Muscle of leg (tissue), 11 donors: ENCODE measurements around the gene GPLD1. TPM values are rescaled to one million over a fixed set of nuclear protein-coding genes. Genes with fewer than 3 reads are reported as not detected.

ENCODE experiments used
- DNase-seq: peaks from one replicate; pipeline ENCODE4 v3.0.0; 2013
- H3K27ac ChIP-seq: one replicate; pipeline ENCODE4 v1.5.1; 2013; ENCODE audit warnings: mild to moderate bottlenecking, low read length, control low read depth
- H3K27me3 ChIP-seq: one replicate; pipeline ENCODE4 v1.6.1; 2013; ENCODE audit warnings: low read length; ENCODE audit not compliant: control insufficient read depth, insufficient read depth
- H3K36me3 ChIP-seq: one replicate; pipeline ENCODE4 v1.6.1; 2013; ENCODE audit warnings: low read length; ENCODE audit not compliant: control insufficient read depth, insufficient read depth
- H3K4me1 ChIP-seq: one replicate; pipeline ENCODE4 v1.6.1; 2013; ENCODE audit warnings: low read length; ENCODE audit not compliant: control insufficient read depth, insufficient read depth
- H3K4me3 ChIP-seq: one replicate; pipeline ENCODE4 v1.5.1; 2013; ENCODE audit warnings: low read length, control low read depth
- H3K9me3 ChIP-seq: replicated peaks from 2 replicates; pipeline ENCODE4 v1.6.1; 2013; ENCODE audit warnings: low read depth, low read length; ENCODE audit not compliant: control insufficient read depth
- WGBS: methylation state at CpG from one replicate; pipeline ENCODE4 v1.1.5; 2013; ENCODE audit warnings: missing lambda C conversion rate; ENCODE audit not compliant: insufficient coverage; 5-methylcytosine and 5-hydroxymethylcytosine counted together
- polyA plus RNA-seq, 8 donors: library from polyadenylated mRNA; unstranded; fragments of 120-200 nt; gene quantifications; one replicate each; pipeline versions ENCODE4 v1.2.1 to v1.2.3, GENCODE V29; 2013; ENCODE audit warnings: inconsistent platforms in 1 of 8, low replicate concordance in 1 of 8; ENCODE audit not compliant: insufficient read length in 8 of 8, insufficient read depth in 1 of 8
- total RNA-seq: library from RNA; stranded (reverse); fragments of 120-200 nt; gene quantifications from one replicate; pipeline ENCODE4 v1.2.4, GENCODE V29; 2013

GPLD1 gene
- total and polyA plus RNA-seq, 9 donors = 1.6 to 2.7 (median 2.0) TPM

GRCh38 chr6:24484657-24485323 is 4.6 kb downstream of the GPLD1 start:
- H3K27me3 ChIP-seq = no peaks in the 10 kb centered on the region
- no peak overlapping the region for H3K4me3 ChIP-seq
- peaks cover 12% of the 10 kb centered on the region for H3K4me1 ChIP-seq
- no peaks in the 10 kb centered on the region for H3K36me3 ChIP-seq
- no peak overlapping the region for H3K27ac ChIP-seq
- no peaks in the 10 kb centered on the region for H3K9me3 ChIP-seq
- no peak for DNase-seq
- WGBS = no CpG with 5 or more reads among the region's 7 CpGs

DNA sequence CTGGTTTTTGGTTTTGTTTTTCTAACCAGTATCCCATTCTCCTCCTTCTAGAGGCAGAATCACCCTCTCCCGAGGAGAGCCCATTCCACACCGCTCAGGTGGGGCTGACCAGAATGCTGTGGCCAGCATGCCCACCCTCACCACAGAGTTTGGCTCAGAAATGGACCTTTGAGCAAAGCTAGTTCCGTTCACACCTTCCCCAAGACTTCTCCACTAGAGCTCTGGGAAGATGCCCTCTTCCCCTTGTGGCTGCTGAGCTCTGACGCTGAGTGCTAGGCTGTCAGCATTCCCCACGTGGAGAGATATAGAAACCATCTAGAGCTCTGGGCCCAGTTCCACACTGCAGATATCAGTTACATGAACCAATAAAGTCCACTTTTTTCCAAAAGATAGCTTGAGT is 7.9 kb downstream of the GPLD1 start:
- no peak for DNase-seq
- H3K4me3 ChIP-seq = no peak overlapping the region
- no peaks in the 10 kb centered on the region for H3K36me3 ChIP-seq
- 100% methylated on average over 2 of the region's 5 CpGs for whole genome bisulfite sequencing
- no peak overlapping the region for H3K27ac ChIP-seq
- no peaks in the 10 kb centered on the region for H3K9me3 ChIP-seq
- H3K4me1 ChIP-seq = no peaks in the 10 kb centered on the region
- no peaks in the 10 kb centered on the region for H3K27me3 ChIP-seq

DNA sequence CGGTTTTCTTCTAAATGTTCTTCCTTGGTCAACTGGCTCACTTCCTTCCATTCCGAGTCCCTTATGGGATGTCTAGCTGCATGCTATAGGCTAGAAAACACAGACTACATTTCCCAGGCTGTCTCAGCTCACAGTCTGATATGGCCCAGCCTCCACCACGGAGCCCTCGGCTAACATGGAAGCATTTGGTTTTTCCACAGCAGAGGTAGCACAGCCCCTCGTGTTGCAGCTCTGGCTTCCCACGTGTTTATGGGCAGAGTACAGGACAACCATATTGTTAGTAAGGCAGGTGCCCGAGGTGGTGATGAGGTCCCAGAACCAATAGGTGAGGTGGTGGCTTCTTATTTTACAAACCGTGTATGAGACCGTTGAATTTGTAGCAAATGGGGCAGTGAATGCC is 8.7 kb downstream of the GPLD1 start:
- 75% methylated on average over 5 of the region's 9 CpGs for WGBS
- no peak overlapping the region for H3K27ac ChIP-seq
- H3K4me1 ChIP-seq = no peaks in the 10 kb centered on the region

DNA sequence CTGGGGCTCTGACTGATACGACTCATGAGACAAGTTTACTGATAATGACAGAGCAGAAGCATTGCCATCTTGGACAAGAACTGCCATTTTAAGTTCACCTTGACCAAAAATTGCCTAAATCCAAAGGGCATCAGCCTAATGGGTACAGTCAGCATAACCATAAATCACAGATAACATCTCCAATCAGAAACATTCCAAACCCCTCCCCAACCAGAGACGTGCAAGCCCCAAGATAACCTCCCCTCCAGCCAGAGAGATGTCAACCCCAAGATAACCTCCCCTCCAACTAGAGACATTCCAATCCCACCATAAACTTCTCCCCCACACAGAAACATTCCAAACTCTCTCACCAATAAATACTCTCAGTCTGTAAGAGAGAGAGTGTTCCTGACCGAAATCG is 10.5 kb downstream of the GPLD1 start:
- no peak overlapping the region for H3K4me3 ChIP-seq
- no peaks in the 10 kb centered on the region for H3K27me3 ChIP-seq
- no peaks in the 10 kb centered on the region for H3K4me1 ChIP-seq
- no peaks in the 10 kb centered on the region for H3K9me3 ChIP-seq
- no peaks in the 10 kb centered on the region for H3K36me3 ChIP-seq
- no peak overlapping the region for H3K27ac ChIP-seq
- WGBS = 76% methylated on average over 3 of the region's 4 CpGs
- no peak for DNase-seq

More for the DNA sequence above, 8.7 kb downstream of the GPLD1 start:
- no peaks in the 10 kb centered on the region for H3K27me3 ChIP-seq
- no peak for DNase-seq
- H3K4me3 ChIP-seq = no peak overlapping the region
- no peaks in the 10 kb centered on the region for H3K36me3 ChIP-seq
- H3K9me3 ChIP-seq = no peaks in the 10 kb centered on the region

DNA sequence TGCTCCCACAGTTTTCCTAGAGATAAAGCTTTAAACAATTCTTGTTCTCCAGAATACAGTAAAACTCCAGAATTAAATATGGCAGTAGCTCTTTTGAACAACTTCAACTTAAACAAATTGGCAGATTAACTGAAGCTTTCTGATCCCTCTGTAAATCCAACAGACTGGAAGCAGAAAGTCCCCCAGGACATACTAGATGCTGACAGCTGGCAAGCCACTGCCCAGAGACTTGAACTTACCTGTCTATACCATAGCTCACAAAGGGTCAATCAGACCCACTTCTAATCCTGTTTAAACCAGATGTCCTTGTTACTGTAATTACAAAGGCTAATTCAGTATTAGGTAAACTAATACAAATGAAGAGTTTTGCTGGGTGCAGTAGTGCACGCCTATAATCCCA is 12.3 kb downstream of the GPLD1 start:
- Histone ChIP-seq H3K27ac (no peak overlapping the region), H3K4me3 (no peak overlapping the region), H3K27me3 (no peaks in the 10 kb centered on the region), H3K4me1 (no peaks in the 10 kb centered on the region), H3K9me3 (no peaks in the 10 kb centered on the region), H3K36me3 (no peaks in the 10 kb centered on the region)
- no peak for DNase-seq
- no CpG with 5 or more reads among the region's 1 CpG for WGBS

DNA sequence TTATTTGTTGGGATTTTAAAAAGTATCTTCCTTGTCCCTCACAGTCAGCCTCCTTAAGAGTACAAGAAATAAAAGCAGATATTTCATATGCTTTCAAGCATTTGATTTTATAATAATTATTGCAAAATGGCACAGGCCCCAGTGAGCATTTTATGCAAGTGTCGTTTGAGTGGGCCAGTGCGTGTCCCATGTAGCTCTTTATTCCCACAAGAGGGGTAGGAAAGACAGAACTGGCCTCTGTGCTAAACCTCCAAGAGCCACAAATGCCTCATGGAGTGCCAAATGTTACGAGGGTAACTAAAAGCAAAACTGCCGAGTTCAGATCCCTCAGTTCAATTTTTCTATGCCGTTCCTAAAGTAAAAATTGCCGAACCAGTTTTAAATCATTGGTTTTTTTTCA is 12.7 kb downstream of the GPLD1 start:
- Histone ChIP-seq H3K4me1 (no peaks in the 10 kb centered on the region), H3K27ac (no peak overlapping the region), H3K36me3 (no peaks in the 10 kb centered on the region), H3K27me3 (no peaks in the 10 kb centered on the region), H3K9me3 (no peaks in the 10 kb centered on the region), H3K4me3 (no peak overlapping the region)
- no peak for DNase-seq
- 80% methylated on average over 1 of the region's 6 CpGs for WGBS

DNA sequence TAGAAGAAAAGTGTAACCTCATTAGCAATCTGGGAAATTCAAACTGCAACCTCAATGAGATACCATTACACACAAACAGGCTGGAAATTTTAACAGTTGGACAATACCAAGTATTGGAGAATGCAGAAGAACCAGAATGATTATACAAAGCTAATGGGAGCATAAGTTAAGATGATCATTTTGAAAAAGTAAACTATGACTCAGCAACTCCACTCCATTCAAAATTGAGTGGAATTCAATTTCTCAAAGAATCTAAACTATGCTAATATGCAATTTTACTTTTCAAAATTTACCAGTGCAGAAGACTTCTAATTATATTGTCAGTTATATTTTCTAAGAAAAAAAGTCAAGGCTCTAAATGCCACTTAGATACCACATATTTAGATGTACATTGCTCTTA is 17.2 kb downstream of the GPLD1 start:
- DNase-seq = no peak
- Histone ChIP-seq H3K27ac (no peak overlapping the region), H3K27me3 (no peaks in the 10 kb centered on the region), H3K4me3 (no peak overlapping the region), H3K9me3 (no peaks in the 10 kb centered on the region), H3K4me1 (no peaks in the 10 kb centered on the region), H3K36me3 (no peaks in the 10 kb centered on the region)

DNA sequence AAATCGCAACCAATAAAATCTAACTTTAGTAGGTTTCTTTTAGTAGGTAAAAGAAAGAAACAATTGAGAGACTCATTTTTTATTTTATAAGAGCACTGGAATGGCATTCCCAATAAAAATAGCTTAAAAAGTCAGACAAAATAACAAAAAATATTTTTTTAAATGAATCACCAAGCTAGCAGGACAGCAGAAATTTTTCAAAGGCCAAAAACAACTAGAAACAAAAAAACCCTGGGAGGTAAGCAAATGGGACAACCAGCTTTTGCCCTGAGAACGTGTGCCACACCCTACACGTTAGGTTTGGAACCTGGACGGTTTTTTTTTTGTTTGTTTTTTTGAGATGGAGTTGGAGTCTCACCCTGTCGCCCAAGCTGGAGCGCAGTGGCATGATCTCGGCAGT is 19.6 kb downstream of the GPLD1 start:
- Histone ChIP-seq H3K4me1 (no peaks in the 10 kb centered on the region), H3K27me3 (no peaks in the 10 kb centered on the region), H3K27ac (no peak overlapping the region), H3K36me3 (no peaks in the 10 kb centered on the region), H3K9me3 (no peaks in the 10 kb centered on the region), H3K4me3 (no peak overlapping the region)
- no peak for DNase-seq
- no CpG with 5 or more reads among the region's 7 CpGs for WGBS

GRCh38 chr6:24464253-24465038 is 24.9 kb downstream of the GPLD1 start:
- no peaks in the 10 kb centered on the region for H3K27me3 ChIP-seq
- WGBS = 100% methylated on average over 1 of the region's 11 CpGs
- no peak for DNase-seq

GRCh38 chr6:24460966-24461365 is 28.4 kb downstream of the GPLD1 start:
- Histone ChIP-seq H3K4me1 (no peaks in the 10 kb centered on the region), H3K27ac (no peak overlapping the region)
- 75% methylated on average over 2 of the region's 4 CpGs for WGBS

More at GRCh38 chr6:24464253-24465038, 24.9 kb downstream of the GPLD1 start:
- no peaks in the 10 kb centered on the region for H3K4me1 ChIP-seq
- no peak overlapping the region for H3K27ac ChIP-seq
- H3K9me3 ChIP-seq = no peaks in the 10 kb centered on the region
- no peak overlapping the region for H3K4me3 ChIP-seq
- H3K36me3 ChIP-seq = no peaks in the 10 kb centered on the region

More at GRCh38 chr6:24460966-24461365, 28.4 kb downstream of the GPLD1 start:
- Histone ChIP-seq H3K4me3 (no peak overlapping the region), H3K9me3 (no peaks in the 10 kb centered on the region), H3K36me3 (no peaks in the 10 kb centered on the region), H3K27me3 (no peaks in the 10 kb centered on the region)
- no peak for DNase-seq
